ENCODE measurements around the gene LIM2.
A peak's percentile ranks its signal among the peaks of the same experiment; 100 is the strongest.

Gene LIM2

GRCh38 chr19:51394050-51394836, 6.5 kb upstream of the LIM2 start:
- DNase-seq: peak; percentile 96

DNA sequence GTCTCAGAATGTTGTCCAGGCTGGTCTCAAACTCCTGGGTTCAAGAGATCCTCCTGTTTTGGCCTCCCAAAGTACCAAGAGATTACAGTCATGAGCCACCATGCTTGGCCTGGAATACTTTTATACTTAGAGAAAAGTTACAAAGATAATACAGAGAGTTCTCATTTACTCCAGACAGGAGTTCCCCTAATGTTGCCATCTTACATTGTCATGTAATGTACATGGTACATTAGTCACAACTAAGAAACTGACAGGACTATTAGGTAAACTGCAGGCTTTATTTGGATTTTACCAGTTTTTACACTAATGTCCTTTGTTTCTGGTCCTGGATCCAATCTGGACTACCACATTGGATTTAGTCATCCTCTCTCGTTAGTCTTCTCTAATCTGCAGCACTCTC, 4.9 kb upstream of the LIM2 start:
- no peak for DNase-seq

GRCh38 chr19:51391073-51391611, 3.4 kb upstream of the LIM2 start:
- DNase-seq: no peak

DNA sequence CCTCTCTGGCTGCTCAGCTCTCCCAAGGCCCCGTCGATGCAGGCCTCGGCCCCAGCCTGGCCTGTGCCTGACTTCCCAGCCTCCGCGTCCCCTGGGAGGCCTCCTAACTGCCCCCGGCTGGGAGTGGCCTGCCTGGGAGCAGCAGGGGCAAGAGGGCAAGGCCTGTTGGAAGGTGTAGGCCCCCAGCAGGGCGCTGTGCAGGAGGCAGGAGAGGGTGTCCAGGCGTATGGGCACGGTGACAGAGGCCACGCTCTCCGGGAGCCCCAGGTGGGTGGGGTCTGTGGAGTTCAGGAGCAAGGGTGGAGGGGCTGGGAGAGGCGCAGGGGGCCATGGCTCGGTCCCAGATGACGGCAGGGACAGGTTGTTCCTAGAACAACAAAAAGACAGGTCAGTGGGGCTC, 1.4 kb upstream of the LIM2 start:
- DNase-seq: no peak

GRCh38 chr19:51386882-51387520, 773 bp downstream of the LIM2 start:
- no peak for DNase-seq

- DNase-seq: no peak
Observed at GRCh38 chr19:51382004-51382403, 5.8 kb downstream of the LIM2 start.

- no peak for DNase-seq
Observed at GRCh38 chr19:51380379-51380778, 7.4 kb downstream of the LIM2 start.

GRCh38 chr19:51377422-51377821, 10.4 kb downstream of the LIM2 start:
- no peak for DNase-seq

GRCh38 chr19:51375504-51376221, 12.1 kb downstream of the LIM2 start:
- peak; percentile 78 for DNase-seq

DNA sequence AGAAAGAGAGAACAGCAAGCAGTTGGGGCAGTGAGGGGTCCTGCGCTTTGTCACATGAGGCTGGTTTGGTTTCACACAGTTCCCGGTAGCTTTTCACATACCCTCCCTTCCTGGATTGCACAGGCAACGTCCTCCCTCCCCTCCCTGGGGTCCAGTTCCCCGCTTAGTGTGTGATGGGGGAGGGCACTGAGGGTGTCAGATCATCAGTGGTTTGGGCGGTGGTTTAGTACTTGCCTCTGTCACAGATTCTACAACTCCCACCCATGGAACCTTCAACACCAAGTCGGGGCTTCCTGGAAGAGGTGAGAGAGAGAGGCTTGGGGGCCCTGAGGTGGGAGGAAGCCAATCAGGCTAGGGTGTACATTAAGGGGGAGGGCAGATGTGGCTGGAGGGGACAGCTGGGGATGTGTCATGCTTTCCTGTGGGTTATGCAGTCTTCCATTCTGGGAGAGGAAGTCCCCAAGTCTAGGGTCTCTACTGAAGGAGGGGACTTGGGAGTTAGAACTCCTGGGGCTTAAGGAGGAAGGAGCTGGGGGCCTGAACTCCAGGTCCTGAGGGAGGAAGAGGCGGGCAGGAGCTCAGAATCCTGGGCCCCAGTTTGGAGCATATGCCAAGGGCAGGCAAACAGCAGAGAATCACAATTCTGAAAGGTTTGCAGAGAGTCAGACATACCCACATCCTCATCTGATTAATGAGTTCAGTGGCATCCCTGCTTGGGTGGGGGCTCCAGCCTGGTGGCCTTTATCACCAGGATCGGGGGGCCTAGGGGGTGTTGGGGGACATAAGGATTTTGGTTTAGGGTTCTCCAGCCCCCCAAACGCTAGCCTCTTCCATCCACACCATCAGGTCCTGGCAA, 14.9 kb downstream of the LIM2 start, which contains the start of gene NKG7:
Gene NKG7 (minus strand): TSS at position 6 of the 856 bp plus-strand sequence. CDS start 119 bp downstream, outside the sequence.
- DNase-seq: peak; percentile 89

DNA sequence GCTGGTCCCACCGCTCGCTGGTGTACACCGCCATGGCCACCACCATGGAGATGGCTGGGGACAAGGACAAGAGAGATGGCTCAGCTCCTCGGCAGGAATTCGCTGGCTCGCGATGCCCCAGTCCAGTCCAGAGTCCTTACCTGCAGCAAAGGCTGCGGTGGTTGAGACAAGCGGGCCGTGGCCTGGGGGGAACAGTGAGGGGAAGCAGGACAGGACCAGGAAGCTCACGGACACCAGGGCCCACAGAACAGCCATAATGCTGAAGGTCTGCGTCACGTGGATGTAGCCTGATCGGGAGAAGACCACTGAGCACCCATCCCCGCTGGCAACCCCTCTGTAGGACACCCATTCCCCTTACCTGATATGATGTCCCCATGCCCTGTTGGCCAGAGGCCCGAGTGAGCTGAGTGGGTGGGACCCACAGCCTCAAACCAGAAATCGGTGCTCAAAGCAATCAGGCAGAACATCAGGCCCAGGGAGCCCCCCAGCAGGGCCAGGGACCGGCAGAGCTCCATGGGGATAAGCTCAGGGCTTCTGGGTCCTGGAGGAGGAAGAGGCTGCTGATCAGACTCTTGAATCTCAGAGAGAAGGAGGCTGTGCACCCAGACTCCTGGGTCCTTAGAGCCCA, 15.6 kb downstream of the LIM2 start:
- peak; percentile 48 for DNase-seq

DNA sequence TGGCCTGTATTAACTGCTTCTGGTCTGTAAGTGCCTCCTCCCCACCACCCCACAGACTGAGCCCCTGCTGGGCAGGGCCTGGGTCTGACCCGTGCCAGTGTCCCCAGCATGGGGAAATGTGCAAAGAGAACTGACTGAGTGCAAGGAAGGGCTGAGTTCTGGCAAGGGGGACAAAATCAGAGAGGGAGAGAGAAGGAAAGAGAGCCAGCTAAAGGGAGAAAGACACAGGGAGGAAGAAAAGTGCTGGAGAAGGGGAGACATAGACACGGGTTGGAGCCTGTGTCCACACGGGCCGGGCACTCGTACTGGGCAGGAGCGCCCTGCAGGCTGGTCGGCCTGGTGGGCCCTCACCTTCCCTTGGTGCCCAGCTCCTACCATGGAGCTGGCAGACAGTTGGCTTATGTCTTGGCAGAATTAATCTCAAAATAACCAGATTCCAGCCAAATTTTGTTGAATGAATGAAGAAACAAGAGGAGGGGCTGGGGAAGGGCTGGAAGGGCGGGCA, 16.5 kb downstream of the LIM2 start:
- DNase-seq: no peak

DNA sequence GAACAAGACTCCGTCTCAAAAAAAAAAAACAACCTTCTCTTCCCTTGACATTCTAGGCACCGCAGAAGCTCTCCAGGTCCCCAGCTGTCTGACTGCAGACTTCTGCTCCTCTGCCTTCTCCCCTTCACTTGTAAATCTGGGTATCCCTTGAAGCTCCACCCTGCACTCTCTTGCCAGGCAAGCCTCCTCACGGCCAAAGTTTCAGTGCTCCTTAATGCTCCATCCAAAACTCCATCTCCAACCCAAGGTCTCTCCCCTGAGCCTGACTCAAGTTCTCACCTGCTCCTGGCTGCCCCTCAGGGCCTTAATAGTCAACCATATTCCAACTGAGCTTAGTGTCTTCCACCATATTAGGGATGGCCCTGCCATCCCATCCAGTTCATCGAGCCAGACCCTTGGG, 17.5 kb downstream of the LIM2 start:
- no peak for DNase-seq

DNA sequence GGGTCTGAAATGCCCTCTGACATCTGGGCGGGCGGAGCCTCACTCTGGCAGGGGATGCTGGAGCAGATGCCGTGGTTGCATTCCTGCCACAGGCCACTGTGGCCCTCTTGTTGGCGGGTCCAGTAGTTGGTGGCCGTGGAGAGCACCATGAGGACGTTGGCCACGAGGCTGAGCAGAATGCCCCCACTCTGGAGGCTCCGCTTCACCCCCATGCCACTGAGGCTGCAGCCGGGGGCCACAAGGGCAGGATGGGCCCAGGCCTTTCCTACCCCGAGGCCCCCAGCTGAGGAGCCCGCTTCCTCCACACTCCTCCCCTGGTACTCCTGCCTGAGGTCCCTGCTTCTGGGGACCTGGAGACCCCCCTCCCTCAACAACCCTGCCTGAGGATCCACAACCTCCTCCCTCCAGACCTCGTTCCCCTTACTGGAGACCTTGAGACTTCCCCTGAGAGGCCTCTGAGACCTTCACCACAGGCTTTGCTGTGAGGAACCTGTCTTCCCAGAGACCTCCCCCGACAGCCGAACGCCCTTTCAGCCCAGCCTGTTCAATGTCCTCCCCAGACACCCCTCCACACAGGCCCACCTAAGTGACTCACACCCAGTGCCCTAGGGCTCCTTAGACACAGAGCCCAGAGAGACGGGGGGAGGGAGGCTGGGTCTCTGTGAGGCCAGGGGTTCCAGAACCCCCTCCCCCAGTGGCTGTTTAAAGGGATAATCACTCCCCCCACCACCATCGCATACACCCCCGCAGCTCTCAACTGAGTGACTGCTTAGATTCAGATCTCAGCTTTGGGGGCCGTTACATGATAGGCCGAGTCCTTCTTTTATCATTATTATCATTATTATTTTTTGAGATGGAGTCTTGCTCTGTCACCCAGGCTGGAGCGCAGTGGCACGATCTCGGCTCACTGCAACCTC, 19.1 kb downstream of the LIM2 start, which contains the start of gene CLDND2:
Gene CLDND2 (minus strand): TSS at position 638 of the 917 bp plus-strand sequence. CDS start 426 bp downstream, at position 212.
- peak; percentile 72 for DNase-seq

GRCh38 chr19:51367565-51368365, 20.0 kb downstream of the LIM2 start:
- peak; percentile 100 for DNase-seq

GRCh38 chr19:51367255-51367564, 20.6 kb downstream of the LIM2 start:
- DNase-seq: no peak

DNA sequence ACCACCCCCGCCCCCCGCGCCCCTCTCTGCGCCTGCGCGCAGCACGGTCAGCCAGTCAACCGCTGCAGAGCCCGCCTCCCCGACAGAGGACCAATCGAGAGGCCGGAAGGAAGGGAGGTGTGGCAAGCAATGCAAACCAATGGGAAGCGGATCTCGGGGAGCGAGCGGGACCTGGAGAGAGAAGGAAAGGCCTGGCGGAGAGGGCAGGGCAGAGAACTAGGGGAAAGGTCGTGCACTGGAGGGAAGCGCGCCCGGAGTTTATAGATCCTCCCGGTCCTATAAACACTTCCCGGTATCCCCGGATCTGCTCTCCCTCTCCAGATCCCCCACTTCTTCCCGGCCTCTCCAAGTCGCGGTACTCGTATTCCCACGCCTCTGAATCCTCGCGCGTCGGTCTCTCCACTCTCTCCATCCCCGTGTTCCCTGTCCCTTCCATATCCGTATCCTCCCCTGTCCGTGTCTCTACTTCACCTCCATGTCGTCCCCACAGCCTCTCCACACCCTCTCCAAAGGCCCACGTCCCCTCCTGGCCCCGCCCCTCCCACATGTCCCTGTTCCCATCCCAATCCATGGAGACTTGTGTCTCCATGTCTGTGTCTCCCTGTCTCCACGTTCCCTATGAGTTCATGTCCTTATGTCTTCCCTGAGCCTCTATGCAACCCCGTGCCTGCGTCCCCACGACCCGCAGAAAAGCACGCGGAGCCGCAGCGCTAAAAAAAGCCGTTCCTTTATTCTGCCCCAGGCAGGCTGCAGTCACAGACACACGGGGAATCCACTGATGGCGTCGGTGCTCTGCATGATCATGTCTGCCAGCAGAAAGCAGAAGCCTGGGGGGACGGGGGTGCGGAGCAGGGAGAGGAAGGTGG, 21.2 kb downstream of the LIM2 start:
- peak; percentile 96 for DNase-seq

DNA sequence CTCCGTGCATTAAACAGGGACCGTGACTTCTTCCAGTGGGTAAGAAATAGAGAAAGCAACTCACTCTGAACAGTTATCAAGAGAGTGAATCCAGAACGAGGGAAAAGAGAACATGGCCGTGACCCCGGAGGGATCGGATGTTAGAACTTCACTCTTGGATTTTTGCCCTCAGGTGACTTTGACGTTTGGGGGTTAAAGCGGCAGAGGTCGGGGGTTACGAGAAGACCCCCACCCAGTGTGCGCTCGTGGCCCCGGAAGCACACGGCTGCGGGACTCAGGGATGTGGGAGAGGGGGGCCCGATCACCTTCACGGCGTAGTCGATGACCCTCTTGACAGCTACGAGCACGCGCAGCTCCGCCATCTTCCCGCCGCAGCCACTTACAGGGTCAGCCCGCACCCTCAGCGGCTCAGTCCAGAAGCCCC, 21.8 kb downstream of the LIM2 start, which contains the start of gene ETFB:
Gene ETFB (minus strand): TSS at position 424 of the 424 bp plus-strand sequence. CDS start 62 bp downstream, at position 362.
- no peak for DNase-seq

Measured in stimulated activated CD8-positive, alpha-beta memory T cell treated with anti-CD3 and anti-CD28 coated beads, Interleukin-4, amount 100 ng/mL, for 48 hours (primary cell).